Neural progenitor cell (in vitro differentiated cells): Measurements from ENCODE around the gene SLC44A2. TPM values are rescaled to one million over a fixed set of nuclear protein-coding genes. Genes with fewer than 3 reads are reported as not detected.
A peak's percentile ranks its signal among the peaks of the same experiment; 100 is the strongest.

Experiments
- DNase-seq: peaks from one replicate; pipeline ENCODE4 v3.0.0-alpha.2; 2016; ENCODE audit warnings: low spot score
- H2AFZ ChIP-seq: fragments of 200-600 bp; sonication (generic); replicated peaks from 2 replicates; pipeline ENCODE4 v1.6.1; 2016; ENCODE audit warnings: antibody characterized with exemption
- H3F3A ChIP-seq: fragments of 200-600 bp; sonication (generic); 2 replicates; pipeline ENCODE4 v1.6.1; 2016; ENCODE audit warnings: antibody characterized with exemption, low read depth
- H3K27ac ChIP-seq: fragments of 200-600 bp; sonication (generic); 2 replicates; pipeline ENCODE4 v1.5.1; 2016; ENCODE audit warnings: mild to moderate bottlenecking
- H3K27me3 ChIP-seq: fragments of 200-600 bp; sonication (generic); 2 replicates; pipeline ENCODE4 v1.6.1; 2016; ENCODE audit warnings: mild to moderate bottlenecking, moderate library complexity
- H3K36me3 ChIP-seq: fragments of 200-600 bp; sonication (generic); 2 replicates; pipeline ENCODE4 v1.5.1; 2016
- H3K4me1 ChIP-seq: fragments of 200-600 bp; sonication (generic); 2 replicates; pipeline ENCODE4 v1.6.1; 2016; ENCODE audit warnings: mixed run types
- H3K4me2 ChIP-seq: fragments of 200-600 bp; sonication (generic); 2 replicates; pipeline ENCODE4 v1.6.1; 2016
- H3K4me3 ChIP-seq: fragments of 200-600 bp; sonication (generic); 2 replicates; pipeline ENCODE4 v1.5.1; 2016
- H3K79me2 ChIP-seq: fragments of 200-600 bp; sonication (generic); 2 replicates; pipeline ENCODE4 v1.6.1; 2016; ENCODE audit warnings: low read depth
- H3K9ac ChIP-seq: fragments of 200-600 bp; sonication (generic); 2 replicates; pipeline ENCODE4 v1.6.1; 2016
- H3K9me3 ChIP-seq: fragments of 200-600 bp; sonication (generic); 2 replicates; pipeline ENCODE4 v1.5.1; 2016; ENCODE audit warnings: low read depth
- H4K20me1 ChIP-seq: fragments of 200-600 bp; sonication (generic); 2 replicates; pipeline ENCODE4 v1.6.1; 2016; ENCODE audit warnings: low read depth
- H3K27ac Mint-ChIP-seq: 3 replicates; pipeline ENCODE4 v1.8.0; 2021; ENCODE audit warnings: mixed read lengths
- H3K27me3 Mint-ChIP-seq: 2 replicates; pipeline ENCODE4 v1.8.0; 2022; ENCODE audit warnings: low read depth, mild to moderate bottlenecking, inconsistent platforms, moderate library complexity, mixed read lengths; ENCODE audit not compliant: insufficient read depth
- H3K36me3 Mint-ChIP-seq: 3 replicates; pipeline ENCODE4 v1.8.0; 2021; ENCODE audit warnings: mixed read lengths
- H3K4me1 Mint-ChIP-seq: 3 replicates; pipeline ENCODE4 v1.8.0; 2021; ENCODE audit warnings: mixed read lengths
- H3K4me3 Mint-ChIP-seq: 3 replicates; pipeline ENCODE4 v1.8.0; 2021; ENCODE audit warnings: mild to moderate bottlenecking, moderate library complexity, mixed read lengths
- H3K9me3 Mint-ChIP-seq: 3 replicates; pipeline ENCODE4 v1.8.0; 2020; ENCODE audit warnings: mixed read lengths
- CTCF ChIP-seq: fragments of 200-600 bp; sonication (generic); IDR thresholded peaks from 2 replicates; pipeline ENCODE4 v1.5.1; 2017; ENCODE audit warnings: antibody characterized with exemption, mild to moderate bottlenecking
- EZH2 ChIP-seq: fragments of 200-600 bp; sonication (generic); IDR thresholded peaks from 2 replicates; pipeline ENCODE4 v1.6.1; 2017; ENCODE audit warnings: antibody characterized with exemption, mild to moderate bottlenecking, moderate library complexity
- EZH2phosphoT487 ChIP-seq: fragments of 200-600 bp; sonication (generic); IDR thresholded peaks from 2 replicates; pipeline ENCODE4 v1.6.1; 2017; ENCODE audit warnings: antibody characterized with exemption
- total RNA-seq: library from RNA; depleted of rRNA; stranded (reverse); fragments of >200 nt; gene quantifications from 2 replicates; pipeline ENCODE4 v1.2.3, GENCODE V29; 2015; ENCODE audit warnings: low replicate concordance

The SLC44A2 gene
- total RNA-seq, 1 donor from 2014 or later: 45.6 TPM

- H3K36me3 Mint-ChIP-seq: peaks cover 4% of the 10 kb centered on the region
- peaks cover 15% of the 10 kb centered on the region for H3F3A ChIP-seq
- H3K4me1 Mint-ChIP-seq: peaks cover 21% of the 10 kb centered on the region
- no peak overlapping the region for H2AFZ ChIP-seq
- H3K9ac ChIP-seq: no peak overlapping the region
- no peak for TF ChIP-seq CTCF
- no peak for TF ChIP-seq EZH2phosphoT487
- no peak for TF ChIP-seq EZH2
- H3K4me1 ChIP-seq: peaks cover 3% of the 10 kb centered on the region
- H3K79me2 ChIP-seq: peaks cover 80% of the 10 kb centered on the region
- no peaks in the 10 kb centered on the region for H3K9me3 ChIP-seq
- no peak overlapping the region for H3K27ac ChIP-seq
- H3K4me2 ChIP-seq: no peak overlapping the region
- H3K9me3 Mint-ChIP-seq: no peaks in the 10 kb centered on the region
- peak overlapping the region; percentile 60 for H3K4me3 Mint-ChIP-seq
- no peak for DNase-seq
- H4K20me1 ChIP-seq: peaks cover 13% of the 10 kb centered on the region
- no peaks in the 10 kb centered on the region for H3K27me3 ChIP-seq
- H3K27ac Mint-ChIP-seq: no peak overlapping the region
- no peaks in the 10 kb centered on the region for H3K36me3 ChIP-seq
- H3K4me3 ChIP-seq: no peak overlapping the region
- H3K27me3 Mint-ChIP-seq: peaks cover 5% of the 10 kb centered on the region
Observed at GRCh38 chr19:10620786-10621185, 4.6 kb upstream of the SLC44A2 start.

- Mint-ChIP-seq H3K4me3 (no peak overlapping the region), H3K9me3 (no peaks in the 10 kb centered on the region), H3K27me3 (peaks cover 5% of the 10 kb centered on the region), H3K4me1 (peaks cover 26% of the 10 kb centered on the region), H3K36me3 (peaks cover 4% of the 10 kb centered on the region), H3K27ac (no peak overlapping the region)
- no peak overlapping the region for H3K4me2 ChIP-seq
- H2AFZ ChIP-seq: no peak overlapping the region
- no peak for DNase-seq
- H3K27me3 ChIP-seq: no peaks in the 10 kb centered on the region
- no peak overlapping the region for H3K9ac ChIP-seq
- peaks cover 88% of the 10 kb centered on the region for H3K79me2 ChIP-seq
- H3K4me3 ChIP-seq: no peak overlapping the region
- H3K4me1 ChIP-seq: peaks cover 7% of the 10 kb centered on the region
- peaks cover 15% of the 10 kb centered on the region for H3F3A ChIP-seq
- no peak for TF ChIP-seq EZH2phosphoT487
- no peak for TF ChIP-seq CTCF
- no peak for TF ChIP-seq EZH2
- no peaks in the 10 kb centered on the region for H3K36me3 ChIP-seq
- H3K27ac ChIP-seq: no peak overlapping the region
- H4K20me1 ChIP-seq: peaks cover 13% of the 10 kb centered on the region
- no peaks in the 10 kb centered on the region for H3K9me3 ChIP-seq
Observed at GRCh38 chr19:10621966-10622365, 3.4 kb upstream of the SLC44A2 start.

- H3K4me2 ChIP-seq: peak overlapping the region; percentile 81
- H3K4me1 ChIP-seq: peaks cover 7% of the 10 kb centered on the region
- peaks cover 13% of the 10 kb centered on the region for H4K20me1 ChIP-seq
- H3K9ac ChIP-seq: no peak overlapping the region
- peak overlapping the region; percentile 60 for H3K27ac ChIP-seq
- H3K4me3 ChIP-seq: peak overlapping the region; percentile 57
- H3K9me3 ChIP-seq: no peaks in the 10 kb centered on the region
- H3F3A ChIP-seq: peaks cover 15% of the 10 kb centered on the region
- no peak for DNase-seq
- H2AFZ ChIP-seq: peak overlapping the region; percentile 61
- no peaks in the 10 kb centered on the region for H3K36me3 ChIP-seq
- TF ChIP-seq EZH2phosphoT487 (no peak), EZH2 (no peak), CTCF (no peak)
- peaks cover 12% of the 10 kb centered on the region for H3K36me3 Mint-ChIP-seq
- peaks cover 67% of the 10 kb centered on the region for H3K79me2 ChIP-seq
- peaks cover 2% of the 10 kb centered on the region for H3K27me3 Mint-ChIP-seq
- peaks cover 23% of the 10 kb centered on the region for H3K4me1 Mint-ChIP-seq
- H3K27ac Mint-ChIP-seq: no peak overlapping the region
- peak overlapping the region; percentile 81 for H3K4me3 Mint-ChIP-seq
- no peaks in the 10 kb centered on the region for H3K27me3 ChIP-seq
- no peaks in the 10 kb centered on the region for H3K9me3 Mint-ChIP-seq
Observed at GRCh38 chr19:10624585-10624984, 768 bp upstream of the SLC44A2 start.
